Fibroblast of lung (primary cell): Measurements from ENCODE around the gene BRD3. TPM values are rescaled to one million over a fixed set of nuclear protein-coding genes. Genes with fewer than 3 reads are reported as not detected.

Source experiments
- DNase-seq, 2 donors: peaks; one replicate each; pipeline versions ENCODE4 v3.0.0 to v3.0.0-alpha.2; 2010; ENCODE audit warnings: low read depth in 2 of 2
- H2AFZ ChIP-seq: 2 replicates; pipeline ENCODE4 v1.5.1; 2012; ENCODE audit warnings: low read length, control low read depth, inconsistent platforms
- H3K27ac ChIP-seq: 2 replicates; pipeline ENCODE4 v1.5.1; 2011; ENCODE audit warnings: low read length, control low read depth; ENCODE audit not compliant: insufficient read depth
- H3K27me3 ChIP-seq: 2 replicates; pipeline ENCODE4 v1.5.1; 2011; ENCODE audit warnings: mild to moderate bottlenecking, low read length; ENCODE audit not compliant: control insufficient read depth, insufficient read depth
- H3K36me3 ChIP-seq: 2 replicates; pipeline ENCODE4 v1.5.1; 2011; ENCODE audit warnings: low read length; ENCODE audit not compliant: control insufficient read depth, insufficient read depth
- H3K4me1 ChIP-seq: 2 replicates; pipeline ENCODE4 v1.5.1; 2011; ENCODE audit warnings: low read length; ENCODE audit not compliant: control insufficient read depth, insufficient read depth; ENCODE audit errors: extremely low read depth
- H3K4me2 ChIP-seq: 2 replicates; pipeline ENCODE4 v1.5.1; 2011; ENCODE audit warnings: low read length, control low read depth; ENCODE audit not compliant: insufficient read depth; ENCODE audit errors: extremely low read depth
- H3K4me3 ChIP-seq, 4 experiments: fragments of 200-600 bp in 1 of 4; sonication (generic) in 1 of 4; replicated peaks in 1 of 4; 2 replicates each; pipeline ENCODE4 v1.5.1; 2011 to 2016; ENCODE audit warnings: low read length in 4 of 4, low read depth in 3 of 4, mild to moderate bottlenecking in 3 of 4, control low read depth in 2 of 4, inconsistent platforms in 1 of 4, mixed read lengths in 1 of 4; ENCODE audit not compliant: insufficient read depth in 1 of 4; ENCODE audit errors: control extremely low read depth in 1 of 4
- H3K79me2 ChIP-seq: 2 replicates; pipeline ENCODE4 v1.5.1; 2012; ENCODE audit warnings: mild to moderate bottlenecking, low read length, inconsistent platforms; ENCODE audit not compliant: control insufficient read depth, insufficient read depth
- H3K9ac ChIP-seq: 2 replicates; pipeline ENCODE4 v1.5.1; 2011; ENCODE audit warnings: mild to moderate bottlenecking, low read length, control low read depth; ENCODE audit not compliant: insufficient read depth
- H3K9me3 ChIP-seq: 2 replicates; pipeline ENCODE4 v1.5.1; 2012; ENCODE audit warnings: low read depth, low read length; ENCODE audit not compliant: control insufficient read depth, insufficient read depth
- H4K20me1 ChIP-seq: 2 replicates; pipeline ENCODE4 v1.5.1; 2011; ENCODE audit warnings: low read length; ENCODE audit not compliant: control insufficient read depth, insufficient read depth; ENCODE audit errors: extremely low read depth
- CTCF ChIP-seq, 2 donors: IDR thresholded peaks in 1 of 2; conservative IDR thresholded peaks in 1 of 2; 1 replicate in 1 of 2; 2 replicates in 1 of 2; pipeline ENCODE4 v1.5.1; 2011 to 2012; ENCODE audit warnings: low read length in 2 of 2, control low read depth in 1 of 2, inconsistent platforms in 1 of 2, low read depth in 1 of 2, mild to moderate bottlenecking in 1 of 2
- EZH2 ChIP-seq: IDR thresholded peaks from 2 replicates; pipeline ENCODE4 v1.5.1; 2012; ENCODE audit warnings: low read length, control low read depth, mild to moderate bottlenecking; ENCODE audit errors: missing control alignments
- polyA plus RNA-seq, 2 donors: library from polyadenylated mRNA; depleted of rRNA in 1 of 2; stranded (reverse) in 1 of 2; unstranded in 1 of 2; fragments of >200 nt; gene quantifications; 2 replicates each; pipeline ENCODE4 v1.2.1, GENCODE V29; 2011 to 2012; ENCODE audit warnings: missing spikeins in 1 of 2
- total RNA-seq: library from RNA; depleted of rRNA; stranded (reverse); fragments of >200 nt; gene quantifications from 2 replicates; pipeline ENCODE4 v1.2.1, GENCODE V29; 2014

BRD3 gene
- total and polyA plus RNA-seq, 2 donors (not counting 1 experiment from before 2014, with no cell fraction given), result 7.6 to 10.4 TPM

GRCh38 chr9:134068744-134069479 lies 1.1 kb upstream of the BRD3 start:
- Histone ChIP-seq H3K4me1 (peaks cover 2% of the 10 kb centered on the region), H3K36me3 (no peaks in the 10 kb centered on the region), H3K79me2 (peaks cover 29% of the 10 kb centered on the region), H3K27ac (no peak overlapping the region), H3K9ac (peak overlapping the region; percentile 17), H2AFZ (peak overlapping the region; percentile 53), H3K4me2 (peak overlapping the region; percentile 72), H3K9me3 (no peaks in the 10 kb centered on the region), H4K20me1 (no peaks in the 10 kb centered on the region), H3K27me3 (peaks cover 15% of the 10 kb centered on the region), H3K4me3 (peak overlapping the region; percentile 43 to 75 (median 57))
- TF ChIP-seq CTCF (conservative IDR thresholded peaks at IDR 0.05 in 1 of 2, IDR thresholded peaks at IDR 0.05 in 1 of 2; ENCODE audit: low read depth in 1 of 2, low read length in 2 of 2), result no peak
- no peak for TF ChIP-seq EZH2
- DNase-seq, result no peak

- Histone ChIP-seq H3K27me3 (peaks cover 15% of the 10 kb centered on the region), H3K4me1 (peaks cover 2% of the 10 kb centered on the region), H4K20me1 (no peaks in the 10 kb centered on the region), H3K4me2 (peak overlapping the region; percentile 100), H3K4me3 (peak overlapping the region; percentile 76 to 86 (median 82)), H3K9ac (peak overlapping the region; percentile 73), H3K79me2 (peaks cover 46% of the 10 kb centered on the region), H3K9me3 (no peaks in the 10 kb centered on the region), H2AFZ (no peak overlapping the region), H3K36me3 (no peaks in the 10 kb centered on the region), H3K27ac (peak overlapping the region; percentile 69)
- TF ChIP-seq EZH2 (no peak), CTCF (conservative IDR thresholded peaks at IDR 0.05 in 1 of 2, IDR thresholded peaks at IDR 0.05 in 1 of 2; ENCODE audit: low read depth in 1 of 2, low read length in 2 of 2) (no peak)
- peak; percentile 28 to 36 for DNase-seq
Observed at GRCh38 chr9:134066913-134067851, 644 bp downstream of the BRD3 start.

DNA sequence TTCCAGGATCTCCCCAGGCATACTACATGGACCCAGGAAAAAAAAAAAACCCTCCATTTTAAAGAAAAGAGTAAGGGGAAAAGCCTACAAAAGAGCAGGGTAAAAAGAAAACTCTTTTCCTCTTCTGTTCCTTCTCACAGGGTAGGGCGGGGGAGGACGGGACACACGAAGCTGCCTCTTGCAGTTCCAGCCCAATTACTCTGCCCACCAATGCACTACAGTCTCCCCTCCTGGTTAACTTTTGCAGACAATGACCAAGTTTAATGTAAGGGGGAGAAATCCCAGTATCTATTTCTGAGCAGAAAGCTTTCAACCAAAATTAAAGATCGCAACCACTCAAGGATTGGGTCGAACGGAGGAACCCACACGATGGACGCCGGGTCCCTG lies 1.3 kb downstream of the BRD3 start:
- Histone ChIP-seq H3K9me3 (no peaks in the 10 kb centered on the region), H3K27me3 (peaks cover 15% of the 10 kb centered on the region), H3K9ac (peak overlapping the region; percentile 73), H3K79me2 (peaks cover 52% of the 10 kb centered on the region), H3K4me2 (peak overlapping the region; percentile 100), H3K4me1 (peaks cover 2% of the 10 kb centered on the region), H2AFZ (no peak overlapping the region), H4K20me1 (no peaks in the 10 kb centered on the region), H3K36me3 (no peaks in the 10 kb centered on the region), H3K27ac (peak overlapping the region; percentile 69), H3K4me3 (peak overlapping the region; percentile 76 to 86 (median 82))
- TF ChIP-seq EZH2 (no peak), CTCF (conservative IDR thresholded peaks at IDR 0.05 in 1 of 2, IDR thresholded peaks at IDR 0.05 in 1 of 2; ENCODE audit: low read depth in 1 of 2, low read length in 2 of 2) (no peak)
- peak; percentile 26 to 35 for DNase-seq
